GM23338 (cell line): ENCODE results near the gene CBY1. TPM values are rescaled to one million over a fixed set of nuclear protein-coding genes. Genes with fewer than 3 reads are reported as not detected.

Experiments
- ATAC-seq: fragments of 200-7000 bp; cut with Tn5 transposase; 3 replicates; pipeline ENCODE4 v1.9.1; 2020
- DNase-seq: peaks from one replicate; pipeline ENCODE4 v3.0.0-alpha.2; 2015; ENCODE audit warnings: low spot score
- H2AFZ ChIP-seq: fragments of 200-600 bp; sonication (generic); 2 replicates; pipeline ENCODE4 v1.8.0; 2016; ENCODE audit warnings: antibody characterized with exemption, mild to moderate bottlenecking, moderate library complexity
- H3F3A ChIP-seq: fragments of 200-600 bp; sonication (generic); replicated peaks from 2 replicates; pipeline ENCODE4 v1.8.0; 2017; ENCODE audit warnings: antibody characterized with exemption, mixed run types, low read depth
- H3K27ac ChIP-seq: fragments of 200-600 bp; sonication (generic); 2 replicates; pipeline ENCODE4 v1.6.1; 2016; ENCODE audit warnings: low read depth
- H3K27me3 ChIP-seq: fragments of 200-600 bp; sonication (generic); 2 replicates; pipeline ENCODE4 v1.8.0; 2016; ENCODE audit warnings: mild to moderate bottlenecking, mixed run types, moderate library complexity; ENCODE audit not compliant: insufficient read depth
- H3K36me3 ChIP-seq: fragments of 200-600 bp; sonication (generic); 2 replicates; pipeline ENCODE4 v1.8.0; 2016; ENCODE audit warnings: mild to moderate bottlenecking; ENCODE audit not compliant: insufficient read depth
- H3K4me1 ChIP-seq: fragments of 200-600 bp; sonication (generic); 2 replicates; pipeline ENCODE4 v1.8.0; 2016; ENCODE audit warnings: mild to moderate bottlenecking, moderate library complexity; ENCODE audit not compliant: insufficient read depth
- H3K4me2 ChIP-seq: fragments of 200-600 bp; sonication (generic); 2 replicates; pipeline ENCODE4 v1.7.1; 2017; ENCODE audit warnings: mixed run types
- H3K4me3 ChIP-seq: fragments of 200-600 bp; sonication (generic); 2 replicates; pipeline ENCODE4 v1.6.1; 2016; ENCODE audit warnings: mixed run types
- H3K79me2 ChIP-seq: fragments of 200-600 bp; sonication (generic); replicated peaks from 2 replicates; pipeline ENCODE4 v1.8.0; 2017; ENCODE audit warnings: mild to moderate bottlenecking; ENCODE audit not compliant: insufficient read depth
- H3K9me2 ChIP-seq: fragments of 200-600 bp; sonication (generic); 2 replicates; pipeline ENCODE4 v1.8.0; 2017; ENCODE audit not compliant: insufficient read depth
- H4K20me1 ChIP-seq: fragments of 200-600 bp; sonication (generic); replicated peaks from 2 replicates; pipeline ENCODE4 v1.8.0; 2017; ENCODE audit warnings: mild to moderate bottlenecking; ENCODE audit not compliant: insufficient read depth
- H3K27ac Mint-ChIP-seq: 2 replicates; pipeline ENCODE4 v1.8.0; 2020; ENCODE audit warnings: inconsistent platforms, mild to moderate bottlenecking, moderate library complexity, mixed read lengths
- H3K27me3 Mint-ChIP-seq: 3 replicates; pipeline ENCODE4 v1.8.0; 2022; ENCODE audit warnings: low read depth, mild to moderate bottlenecking, moderate library complexity, mixed read lengths, inconsistent platforms; ENCODE audit not compliant: insufficient read depth, poor library complexity
- H3K36me3 Mint-ChIP-seq: 3 replicates; pipeline ENCODE4 v1.8.0; 2021; ENCODE audit warnings: low read depth, mild to moderate bottlenecking, inconsistent platforms, moderate library complexity, mixed read lengths
- H3K4me1 Mint-ChIP-seq: 3 replicates; pipeline ENCODE4 v1.8.0; 2020; ENCODE audit warnings: mild to moderate bottlenecking, inconsistent platforms, mixed read lengths
- H3K4me3 Mint-ChIP-seq: 3 replicates; pipeline ENCODE4 v1.8.0; 2021; ENCODE audit warnings: moderate library complexity, mild to moderate bottlenecking, inconsistent platforms, mixed read lengths
- H3K9me3 Mint-ChIP-seq: 3 replicates; pipeline ENCODE4 v1.8.0; 2020; ENCODE audit warnings: moderate library complexity, mild to moderate bottlenecking, inconsistent platforms, mixed read lengths
- CREB1 ChIP-seq: fragments of 250-450 bp; sonication (Bioruptor Pico); IDR thresholded peaks from 2 replicates; pipeline ENCODE4 v1.5.0; 2020; ENCODE audit warnings: low read depth, mild to moderate bottlenecking, moderate library complexity
- ETS1 ChIP-seq: IDR thresholded peaks from 2 replicates; pipeline ENCODE4 v1.6.1; 2016; ENCODE audit warnings: antibody characterized with exemption
- EZH2 ChIP-seq: fragments of 200-600 bp; sonication (generic); IDR thresholded peaks from one replicate; pipeline ENCODE4 v1.8.0; 2017; ENCODE audit warnings: antibody characterized with exemption, mild to moderate bottlenecking, low read depth; ENCODE audit not compliant: unreplicated experiment
- EZH2phosphoT487 ChIP-seq: fragments of 200-600 bp; sonication (generic); IDR thresholded peaks from one replicate; pipeline ENCODE4 v1.8.1; 2018; ENCODE audit warnings: antibody characterized with exemption; ENCODE audit not compliant: unreplicated experiment
- JUNB ChIP-seq: IDR thresholded peaks from one replicate; pipeline ENCODE4 v1.6.1; 2016; ENCODE audit warnings: antibody characterized with exemption; ENCODE audit not compliant: unreplicated experiment
- NANOG ChIP-seq: IDR thresholded peaks from 2 replicates; pipeline ENCODE4 v1.6.1; 2016; ENCODE audit warnings: antibody characterized with exemption, borderline replicate concordance
- POLR2AphosphoS5 ChIP-seq: IDR thresholded peaks from 2 replicates; pipeline ENCODE4 v1.6.1; 2016; ENCODE audit warnings: antibody characterized with exemption, low read depth
- STAT1 ChIP-seq: IDR thresholded peaks from one replicate; pipeline ENCODE4 v1.6.1; 2016; ENCODE audit warnings: antibody characterized with exemption; ENCODE audit not compliant: unreplicated experiment
- ZNF114 ChIP-seq: fragments of 250-450 bp; sonication (Bioruptor Pico); IDR thresholded peaks from 2 replicates; pipeline ENCODE4 v1.5.0; 2020; ENCODE audit warnings: mild to moderate bottlenecking, moderate library complexity
- ZNF331 ChIP-seq: fragments of 250-450 bp; sonication (Bioruptor Pico); IDR thresholded peaks from 2 replicates; pipeline ENCODE4 v1.5.0; 2020; ENCODE audit warnings: low read depth, mild to moderate bottlenecking, moderate library complexity
- polyA plus RNA-seq: library from polyadenylated mRNA; unstranded; fragments of >200 nt; fragmentation: Nextera tagmentation; extraction: Ambion mirVana; gene quantifications from 2 replicates; pipeline ENCODE4 v1.2.1, GENCODE V29; 2016
- total RNA-seq: library from RNA; depleted of rRNA; stranded (reverse); fragments of >200 nt; shearing (Covaris generic); gene quantifications from 2 replicates; pipeline ENCODE4 v1.2.3, GENCODE V29; 2014
- TF ChIP-seq, protein P1 (sequence below): fragments of 250-450 bp; sonication (Bioruptor Pico); IDR thresholded peaks from 2 replicates; pipeline ENCODE4 v1.5.0; 2020; ENCODE audit warnings: mild to moderate bottlenecking, moderate library complexity
- TF ChIP-seq, protein P2 (sequence below): IDR thresholded peaks from one replicate; pipeline ENCODE4 v1.6.1; 2018; ENCODE audit warnings: antibody characterized with exemption; ENCODE audit not compliant: unreplicated experiment
- TF ChIP-seq, protein P3 (sequence below), 2 experiments: fragments of 200-600 bp in 1 of 2; sonication (generic) in 1 of 2; conservative IDR thresholded peaks; 2 replicates each; pipeline versions ENCODE4 v1.5.1 to v1.6.1; 2016 to 2017; ENCODE audit warnings: antibody characterized with exemption in 2 of 2, low read depth in 2 of 2, mild to moderate bottlenecking in 2 of 2, moderate library complexity in 1 of 2

The CBY1 gene
- total and polyA plus RNA-seq, 2 experiments from 2014 or later: 12.8 to 36.4 TPM

GRCh38 chr22:38715852-38716251 is 59.4 kb downstream of the CBY1 start:
- ATAC-seq (no peak), DNase-seq (no peak)
- H3K4me3 Mint-ChIP-seq: no peak overlapping the region
- H3K9me3 Mint-ChIP-seq: no peaks in the 10 kb centered on the region
- Histone ChIP-seq H3K36me3 (peaks cover 25% of the 10 kb centered on the region; the same call in 1 of the 2 replicates), H3K4me2 (no peak overlapping the region), H3K27me3 (no peaks in the 10 kb centered on the region), H4K20me1 (peaks cover 48% of the 10 kb centered on the region), H3F3A (0 out of 2 replicates have a peak, but pooled peaks cover 4% of the 10 kb centered on the region), H3K9me2 (no peaks in the 10 kb centered on the region), H3K4me3 (no peak overlapping the region), H3K27ac (no peak overlapping the region), H3K79me2 (peaks cover 49% of the 10 kb centered on the region), H3K4me1 (peaks cover 31% of the 10 kb centered on the region), H2AFZ (no peak overlapping the region)
- peaks cover 41% of the 10 kb centered on the region for H3K4me1 Mint-ChIP-seq
- H3K27me3 Mint-ChIP-seq: peaks cover 7% of the 10 kb centered on the region
- H3K27ac Mint-ChIP-seq: peak overlapping the region; percentile 54; the same call in 1 of the 2 replicates
- TF ChIP-seq, protein P1, sequence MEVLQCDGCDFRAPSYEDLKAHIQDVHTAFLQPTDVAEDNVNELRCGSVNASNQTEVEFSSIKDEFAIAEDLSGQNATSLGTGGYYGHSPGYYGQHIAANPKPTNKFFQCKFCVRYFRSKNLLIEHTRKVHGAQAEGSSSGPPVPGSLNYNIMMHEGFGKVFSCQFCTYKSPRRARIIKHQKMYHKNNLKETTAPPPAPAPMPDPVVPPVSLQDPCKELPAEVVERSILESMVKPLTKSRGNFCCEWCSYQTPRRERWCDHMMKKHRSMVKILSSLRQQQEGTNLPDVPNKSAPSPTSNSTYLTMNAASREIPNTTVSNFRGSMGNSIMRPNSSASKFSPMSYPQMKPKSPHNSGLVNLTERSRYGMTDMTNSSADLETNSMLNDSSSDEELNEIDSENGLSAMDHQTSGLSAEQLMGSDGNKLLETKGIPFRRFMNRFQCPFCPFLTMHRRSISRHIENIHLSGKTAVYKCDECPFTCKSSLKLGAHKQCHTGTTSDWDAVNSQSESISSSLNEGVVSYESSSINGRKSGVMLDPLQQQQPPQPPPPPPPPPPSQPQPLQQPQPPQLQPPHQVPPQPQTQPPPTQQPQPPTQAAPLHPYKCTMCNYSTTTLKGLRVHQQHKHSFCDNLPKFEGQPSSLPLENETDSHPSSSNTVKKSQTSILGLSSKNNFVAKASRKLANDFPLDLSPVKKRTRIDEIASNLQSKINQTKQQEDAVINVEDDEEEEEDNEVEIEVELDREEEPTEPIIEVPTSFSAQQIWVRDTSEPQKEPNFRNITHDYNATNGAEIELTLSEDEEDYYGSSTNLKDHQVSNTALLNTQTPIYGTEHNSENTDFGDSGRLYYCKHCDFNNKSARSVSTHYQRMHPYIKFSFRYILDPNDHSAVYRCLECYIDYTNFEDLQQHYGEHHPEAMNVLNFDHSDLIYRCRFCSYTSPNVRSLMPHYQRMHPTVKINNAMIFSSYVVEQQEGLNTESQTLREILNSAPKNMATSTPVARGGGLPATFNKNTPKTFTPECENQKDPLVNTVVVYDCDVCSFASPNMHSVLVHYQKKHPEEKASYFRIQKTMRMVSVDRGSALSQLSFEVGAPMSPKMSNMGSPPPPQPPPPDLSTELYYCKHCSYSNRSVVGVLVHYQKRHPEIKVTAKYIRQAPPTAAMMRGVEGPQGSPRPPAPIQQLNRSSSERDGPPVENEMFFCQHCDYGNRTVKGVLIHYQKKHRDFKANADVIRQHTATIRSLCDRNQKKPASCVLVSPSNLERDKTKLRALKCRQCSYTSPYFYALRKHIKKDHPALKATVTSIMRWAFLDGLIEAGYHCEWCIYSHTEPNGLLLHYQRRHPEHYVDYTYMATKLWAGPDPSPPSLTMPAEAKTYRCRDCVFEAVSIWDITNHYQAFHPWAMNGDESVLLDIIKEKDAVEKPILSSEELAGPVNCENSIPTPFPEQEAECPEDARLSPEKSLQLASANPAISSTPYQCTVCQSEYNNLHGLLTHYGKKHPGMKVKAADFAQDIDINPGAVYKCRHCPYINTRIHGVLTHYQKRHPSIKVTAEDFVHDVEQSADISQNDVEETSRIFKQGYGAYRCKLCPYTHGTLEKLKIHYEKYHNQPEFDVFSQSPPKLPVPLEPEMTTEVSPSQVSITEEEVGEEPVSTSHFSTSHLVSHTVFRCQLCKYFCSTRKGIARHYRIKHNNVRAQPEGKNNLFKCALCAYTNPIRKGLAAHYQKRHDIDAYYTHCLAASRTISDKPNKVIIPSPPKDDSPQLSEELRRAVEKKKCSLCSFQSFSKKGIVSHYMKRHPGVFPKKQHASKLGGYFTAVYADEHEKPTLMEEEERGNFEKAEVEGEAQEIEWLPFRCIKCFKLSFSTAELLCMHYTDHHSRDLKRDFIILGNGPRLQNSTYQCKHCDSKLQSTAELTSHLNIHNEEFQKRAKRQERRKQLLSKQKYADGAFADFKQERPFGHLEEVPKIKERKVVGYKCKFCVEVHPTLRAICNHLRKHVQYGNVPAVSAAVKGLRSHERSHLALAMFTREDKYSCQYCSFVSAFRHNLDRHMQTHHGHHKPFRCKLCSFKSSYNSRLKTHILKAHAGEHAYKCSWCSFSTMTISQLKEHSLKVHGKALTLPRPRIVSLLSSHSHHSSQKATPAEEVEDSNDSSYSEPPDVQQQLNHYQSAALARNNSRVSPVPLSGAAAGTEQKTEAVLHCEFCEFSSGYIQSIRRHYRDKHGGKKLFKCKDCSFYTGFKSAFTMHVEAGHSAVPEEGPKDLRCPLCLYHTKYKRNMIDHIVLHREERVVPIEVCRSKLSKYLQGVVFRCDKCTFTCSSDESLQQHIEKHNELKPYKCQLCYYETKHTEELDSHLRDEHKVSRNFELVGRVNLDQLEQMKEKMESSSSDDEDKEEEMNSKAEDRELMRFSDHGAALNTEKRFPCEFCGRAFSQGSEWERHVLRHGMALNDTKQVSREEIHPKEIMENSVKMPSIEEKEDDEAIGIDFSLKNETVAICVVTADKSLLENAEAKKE: no peak
- TF ChIP-seq JUNB: no peak
- TF ChIP-seq, protein P2, sequence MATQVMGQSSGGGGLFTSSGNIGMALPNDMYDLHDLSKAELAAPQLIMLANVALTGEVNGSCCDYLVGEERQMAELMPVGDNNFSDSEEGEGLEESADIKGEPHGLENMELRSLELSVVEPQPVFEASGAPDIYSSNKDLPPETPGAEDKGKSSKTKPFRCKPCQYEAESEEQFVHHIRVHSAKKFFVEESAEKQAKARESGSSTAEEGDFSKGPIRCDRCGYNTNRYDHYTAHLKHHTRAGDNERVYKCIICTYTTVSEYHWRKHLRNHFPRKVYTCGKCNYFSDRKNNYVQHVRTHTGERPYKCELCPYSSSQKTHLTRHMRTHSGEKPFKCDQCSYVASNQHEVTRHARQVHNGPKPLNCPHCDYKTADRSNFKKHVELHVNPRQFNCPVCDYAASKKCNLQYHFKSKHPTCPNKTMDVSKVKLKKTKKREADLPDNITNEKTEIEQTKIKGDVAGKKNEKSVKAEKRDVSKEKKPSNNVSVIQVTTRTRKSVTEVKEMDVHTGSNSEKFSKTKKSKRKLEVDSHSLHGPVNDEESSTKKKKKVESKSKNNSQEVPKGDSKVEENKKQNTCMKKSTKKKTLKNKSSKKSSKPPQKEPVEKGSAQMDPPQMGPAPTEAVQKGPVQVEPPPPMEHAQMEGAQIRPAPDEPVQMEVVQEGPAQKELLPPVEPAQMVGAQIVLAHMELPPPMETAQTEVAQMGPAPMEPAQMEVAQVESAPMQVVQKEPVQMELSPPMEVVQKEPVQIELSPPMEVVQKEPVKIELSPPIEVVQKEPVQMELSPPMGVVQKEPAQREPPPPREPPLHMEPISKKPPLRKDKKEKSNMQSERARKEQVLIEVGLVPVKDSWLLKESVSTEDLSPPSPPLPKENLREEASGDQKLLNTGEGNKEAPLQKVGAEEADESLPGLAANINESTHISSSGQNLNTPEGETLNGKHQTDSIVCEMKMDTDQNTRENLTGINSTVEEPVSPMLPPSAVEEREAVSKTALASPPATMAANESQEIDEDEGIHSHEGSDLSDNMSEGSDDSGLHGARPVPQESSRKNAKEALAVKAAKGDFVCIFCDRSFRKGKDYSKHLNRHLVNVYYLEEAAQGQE: no peak
- TF ChIP-seq ETS1: no peak
- no peak for TF ChIP-seq CREB1 (CRISPR knock-in tag)
- TF ChIP-seq ZNF331: no peak
- TF ChIP-seq, protein P3, sequence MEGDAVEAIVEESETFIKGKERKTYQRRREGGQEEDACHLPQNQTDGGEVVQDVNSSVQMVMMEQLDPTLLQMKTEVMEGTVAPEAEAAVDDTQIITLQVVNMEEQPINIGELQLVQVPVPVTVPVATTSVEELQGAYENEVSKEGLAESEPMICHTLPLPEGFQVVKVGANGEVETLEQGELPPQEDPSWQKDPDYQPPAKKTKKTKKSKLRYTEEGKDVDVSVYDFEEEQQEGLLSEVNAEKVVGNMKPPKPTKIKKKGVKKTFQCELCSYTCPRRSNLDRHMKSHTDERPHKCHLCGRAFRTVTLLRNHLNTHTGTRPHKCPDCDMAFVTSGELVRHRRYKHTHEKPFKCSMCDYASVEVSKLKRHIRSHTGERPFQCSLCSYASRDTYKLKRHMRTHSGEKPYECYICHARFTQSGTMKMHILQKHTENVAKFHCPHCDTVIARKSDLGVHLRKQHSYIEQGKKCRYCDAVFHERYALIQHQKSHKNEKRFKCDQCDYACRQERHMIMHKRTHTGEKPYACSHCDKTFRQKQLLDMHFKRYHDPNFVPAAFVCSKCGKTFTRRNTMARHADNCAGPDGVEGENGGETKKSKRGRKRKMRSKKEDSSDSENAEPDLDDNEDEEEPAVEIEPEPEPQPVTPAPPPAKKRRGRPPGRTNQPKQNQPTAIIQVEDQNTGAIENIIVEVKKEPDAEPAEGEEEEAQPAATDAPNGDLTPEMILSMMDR (conservative IDR thresholded peaks at IDR 0.05; ENCODE audit: low read depth in 2 of 2): no peak
- TF ChIP-seq EZH2phosphoT487: no peak
- TF ChIP-seq STAT1: no peak
- no peak for TF ChIP-seq ZNF114 (CRISPR knock-in tag)
- TF ChIP-seq POLR2AphosphoS5: no peak
- no peak for TF ChIP-seq EZH2
- no peak for TF ChIP-seq NANOG
- H3K36me3 Mint-ChIP-seq: peaks cover 41% of the 10 kb centered on the region
